ENCODE measurements around the gene CRAT. TPM values are rescaled to one million over a fixed set of nuclear protein-coding genes. Genes with fewer than 3 reads are reported as not detected.

The CRAT gene
- total and polyA plus RNA-seq, 12 donors = 19.5 to 84.7 (median 72.1) TPM

DNA sequence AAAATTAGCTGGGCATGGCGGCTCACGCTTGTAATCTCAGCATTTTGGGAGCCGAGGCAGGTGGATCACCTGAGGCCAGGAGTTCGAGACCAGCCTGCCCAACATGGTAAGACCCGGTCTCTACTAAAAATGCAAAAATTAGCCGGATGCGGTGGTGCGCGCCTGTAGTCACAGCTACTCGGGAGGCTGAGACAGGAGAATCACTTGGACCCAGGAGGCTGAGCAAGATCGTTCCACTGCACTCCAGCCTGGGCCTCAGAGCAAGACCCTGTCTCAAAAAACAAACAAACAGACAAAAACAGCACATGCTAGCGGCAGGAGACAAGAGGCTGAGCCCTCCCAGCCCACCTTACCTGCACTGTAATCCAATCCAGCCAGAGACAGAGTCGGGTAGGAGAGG is 30.8 kb downstream of the CRAT start:
- WGBS, 2 donors = 86 to 88% methylated on average over 13 of the region's 13 CpGs

DNA sequence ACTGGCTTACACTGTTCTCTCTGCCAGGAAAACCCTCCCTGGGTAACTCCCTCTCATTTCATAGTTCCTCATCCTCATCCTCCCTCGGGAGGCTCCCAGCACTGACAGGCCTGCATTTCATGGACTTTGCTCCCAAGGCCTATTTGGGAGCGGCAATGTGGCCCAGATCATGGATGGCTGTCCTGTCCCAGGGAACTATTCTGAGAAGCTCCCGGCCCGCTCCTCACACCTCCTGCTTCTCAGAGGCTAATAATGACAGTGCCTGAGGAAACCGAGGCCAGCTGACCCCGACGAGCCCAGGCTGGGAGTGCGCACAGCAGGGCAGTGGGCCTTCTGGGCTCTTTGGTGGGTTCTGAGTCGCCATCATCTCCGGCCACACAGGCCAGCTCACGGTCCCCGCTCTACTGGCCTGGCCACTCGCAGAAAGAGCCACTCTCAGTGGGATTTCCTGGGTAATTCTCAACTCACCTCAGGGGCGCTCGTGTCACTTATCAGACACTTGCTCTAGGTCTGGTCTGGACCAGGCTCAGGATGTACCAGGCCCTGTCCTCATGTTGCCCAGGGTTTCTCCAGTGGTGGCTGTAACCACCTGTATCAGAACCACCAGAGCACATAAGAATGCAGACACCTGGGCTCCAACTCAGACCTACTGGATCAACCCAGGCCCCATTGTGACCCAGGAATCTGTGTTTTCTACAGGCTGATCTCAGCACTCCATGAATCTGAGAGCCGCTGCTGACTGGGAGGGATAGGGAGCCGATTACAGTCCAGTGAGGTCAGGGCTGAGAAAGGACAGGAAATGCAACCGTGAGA is 31.7 kb downstream of the CRAT start:
- DNase-seq (no peak), ATAC-seq (no peak)
- intact Hi-C loops (cut with DNase I) = no loop called here
- H3K36me3 ChIP-seq = no peaks in the 10 kb centered on the region
- no peak overlapping the region for H3K27ac ChIP-seq
- H3K4me3 ChIP-seq = no peak overlapping the region
- H3K9me3 ChIP-seq = no peaks in the 10 kb centered on the region
- TF ChIP-seq, protein P1, sequence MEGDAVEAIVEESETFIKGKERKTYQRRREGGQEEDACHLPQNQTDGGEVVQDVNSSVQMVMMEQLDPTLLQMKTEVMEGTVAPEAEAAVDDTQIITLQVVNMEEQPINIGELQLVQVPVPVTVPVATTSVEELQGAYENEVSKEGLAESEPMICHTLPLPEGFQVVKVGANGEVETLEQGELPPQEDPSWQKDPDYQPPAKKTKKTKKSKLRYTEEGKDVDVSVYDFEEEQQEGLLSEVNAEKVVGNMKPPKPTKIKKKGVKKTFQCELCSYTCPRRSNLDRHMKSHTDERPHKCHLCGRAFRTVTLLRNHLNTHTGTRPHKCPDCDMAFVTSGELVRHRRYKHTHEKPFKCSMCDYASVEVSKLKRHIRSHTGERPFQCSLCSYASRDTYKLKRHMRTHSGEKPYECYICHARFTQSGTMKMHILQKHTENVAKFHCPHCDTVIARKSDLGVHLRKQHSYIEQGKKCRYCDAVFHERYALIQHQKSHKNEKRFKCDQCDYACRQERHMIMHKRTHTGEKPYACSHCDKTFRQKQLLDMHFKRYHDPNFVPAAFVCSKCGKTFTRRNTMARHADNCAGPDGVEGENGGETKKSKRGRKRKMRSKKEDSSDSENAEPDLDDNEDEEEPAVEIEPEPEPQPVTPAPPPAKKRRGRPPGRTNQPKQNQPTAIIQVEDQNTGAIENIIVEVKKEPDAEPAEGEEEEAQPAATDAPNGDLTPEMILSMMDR (IDR thresholded peaks at IDR 0.05) = no peak
- H3K4me1 ChIP-seq = peaks cover 11 to 29% (median 19%) of the 10 kb centered on the region in 9 donors
- no peaks in the 10 kb centered on the region for H3K27me3 ChIP-seq
- 83 to 84% methylated on average over 18 of the region's 18 CpGs for WGBS, 2 donors

More for the DNA sequence above, 30.8 kb downstream of the CRAT start:
- Histone ChIP-seq H3K27ac (no peak overlapping the region), H3K4me1 (peaks cover 11 to 29% (median 19%) of the 10 kb centered on the region in 9 donors), H3K4me3 (peak overlapping the region in 4 of 10 donors; percentile 74 to 98 (median 96)), H3K36me3 (peaks cover 0 to 7% (median under 1%) of the 10 kb centered on the region in 9 donors), H3K9me3 (no peaks in the 10 kb centered on the region), H3K27me3 (no peaks in the 10 kb centered on the region)
- intact Hi-C loops (cut with DNase I) = loop anchor here in 1 of 10 donors (2.0 kb wide), 1 partner anchor 43 kb away; the partner anchor contains the start of gene MIGA2
- ATAC-seq = no peak
- TF ChIP-seq, protein P1 (IDR thresholded peaks at IDR 0.05) = no peak
- DNase-seq = no peak

DNA sequence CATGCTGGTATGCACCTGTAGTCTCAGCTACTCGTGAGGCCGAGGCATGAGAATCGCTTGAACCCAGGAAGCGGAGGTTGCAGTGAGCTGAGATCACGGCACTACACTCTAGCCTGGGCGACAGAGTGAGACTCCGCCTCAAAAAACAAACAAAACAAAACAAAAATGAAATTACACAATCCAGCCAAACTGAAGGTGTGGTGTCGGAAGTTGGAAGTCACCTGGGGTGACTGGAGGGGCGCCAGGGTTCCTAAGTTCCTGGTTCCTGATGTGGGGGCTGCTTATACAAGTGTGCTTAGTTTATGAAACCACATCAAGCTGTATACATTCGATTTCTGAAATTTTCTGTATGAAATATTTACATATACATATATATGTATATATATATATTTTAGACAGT is 33.4 kb downstream of the CRAT start:
- Histone ChIP-seq H3K27me3 (no peaks in the 10 kb centered on the region), H3K9me3 (no peaks in the 10 kb centered on the region), H3K27ac (no peak overlapping the region), H3K36me3 (no peaks in the 10 kb centered on the region), H3K4me1 (peaks cover 9 to 19% (median 14%) of the 10 kb centered on the region in 9 donors), H3K4me3 (no peak overlapping the region)
- no peak for DNase-seq
- 89 to 94% methylated on average over 10 of the region's 10 CpGs for WGBS, 2 donors
- TF ChIP-seq, protein P1 (IDR thresholded peaks at IDR 0.05) = no peak
- intact Hi-C loops (cut with DNase I) = no loop called here
- ATAC-seq = no peak

DNA sequence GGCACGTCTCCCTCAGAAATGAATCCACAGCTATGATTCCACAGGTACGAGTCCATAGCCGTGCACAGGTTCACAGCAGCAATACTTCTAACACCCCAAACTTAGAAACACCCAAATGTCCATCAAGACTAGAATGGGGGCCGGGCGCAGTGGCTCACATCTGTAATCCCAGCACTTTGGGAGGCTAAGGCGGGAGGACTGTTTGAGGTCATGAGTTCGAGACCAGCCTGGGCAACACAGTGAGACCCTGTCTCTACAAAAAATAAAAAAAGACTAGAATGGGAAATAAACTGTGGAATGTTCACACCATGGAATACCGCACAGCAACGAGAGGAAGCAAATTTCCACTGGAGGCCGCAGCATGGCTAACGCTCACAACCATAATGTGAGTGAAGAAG is 34.0 kb downstream of the CRAT start:
- Histone ChIP-seq H3K27me3 (no peaks in the 10 kb centered on the region), H3K9me3 (no peaks in the 10 kb centered on the region), H3K4me3 (no peak overlapping the region), H3K36me3 (peaks cover 0 to 3% (median 0%) of the 10 kb centered on the region in 9 donors), H3K4me1 (peaks cover 3 to 13% (median 8%) of the 10 kb centered on the region in 9 donors), H3K27ac (no peak overlapping the region)
- intact Hi-C loops (cut with DNase I) = no loop called here
- no peak for ATAC-seq
- 92 to 93% methylated on average over 11 of the region's 11 CpGs for WGBS, 2 donors
- TF ChIP-seq, protein P1 (IDR thresholded peaks at IDR 0.05) = no peak
- no peak for DNase-seq
